NOMO-1 treated with dmso at 0.1 percent for 144 hours (cell line): ENCODE data around the gene SMIM36.
"Not testable (repeated sequence)": the region's sequence is repeated elsewhere in the genome, so short reads cannot be mapped to it uniquely, and the experiment has no call there.

Source experiments
- DNase-seq: peaks from one replicate; lab custom pipeline; 2025; ENCODE audit not compliant: unreplicated experiment; lab: John Stamatoyannopoulos, UW

Gene SMIM36

GRCh38 chr17:55417411-55418268, 93.6 kb downstream of the SMIM36 start:
- no peak for DNase-seq

GRCh38 chr17:55416470-55417052, 94.7 kb downstream of the SMIM36 start:
- DNase-seq, result no peak

- DNase-seq, result no peak
Measured at GRCh38 chr17:55416000-55416399, 95.3 kb downstream of the SMIM36 start.

- no peak for DNase-seq
Measured at GRCh38 chr17:55414983-55415382, 96.3 kb downstream of the SMIM36 start.

GRCh38 chr17:55413825-55414489, 97.3 kb downstream of the SMIM36 start:
- DNase-seq, result no peak

- no peak for DNase-seq
Measured at GRCh38 chr17:55411463-55411855, 99.8 kb downstream of the SMIM36 start.

GRCh38 chr17:55410722-55411462, 100.4 kb downstream of the SMIM36 start:
- DNase-seq, result no peak

- no peak for DNase-seq
Measured at GRCh38 chr17:55409030-55409800, 102.0 kb downstream of the SMIM36 start.

GRCh38 chr17:55407641-55408566, 103.3 kb downstream of the SMIM36 start:
- no peak for DNase-seq

- DNase-seq, result no peak
Measured at GRCh38 chr17:55405600-55405999, 105.7 kb downstream of the SMIM36 start.

- DNase-seq, result not testable (repeated sequence)
Measured at GRCh38 chr17:55404197-55404596, 107.1 kb downstream of the SMIM36 start.

- DNase-seq, result no peak
Measured at GRCh38 chr17:55402374-55402773, 108.9 kb downstream of the SMIM36 start.
